Stimulated activated CD8-positive, alpha-beta memory T cell treated with anti-CD3 and anti-CD28 coated beads, Interleukin-7, amount 100 ng/mL, for 1 hour (primary cell): ENCODE data around the gene STK39.
"Not testable (repeated sequence)": the region's sequence is repeated elsewhere in the genome, so short reads cannot be mapped to it uniquely, and the experiment has no call there.

Experiments used
- DNase-seq, 2 donors: peaks; one replicate each; pipeline ENCODE4 v3.0.0-alpha.2; 2020; ENCODE audit warnings: low read depth in 2 of 2

STK39 gene

GRCh38 chr2:168090366-168091135 is 156.8 kb downstream of the STK39 start:
- DNase-seq, result no peak

GRCh38 chr2:168089200-168089599 is 158.2 kb downstream of the STK39 start:
- no peak for DNase-seq

- no peak for DNase-seq
These were observed 160.0 kb downstream of the STK39 start for GRCh38 chr2:168087401-168087800.

- no peak for DNase-seq
These were observed 160.5 kb downstream of the STK39 start for GRCh38 chr2:168086851-168087250.

GRCh38 chr2:168085801-168086361 is 161.5 kb downstream of the STK39 start:
- DNase-seq, result no peak

GRCh38 chr2:168084288-168084687 is 163.1 kb downstream of the STK39 start:
- no peak for DNase-seq

- not testable (repeated sequence) for DNase-seq
These were observed 165.9 kb downstream of the STK39 start for GRCh38 chr2:168081452-168081851.

GRCh38 chr2:168079236-168079635 is 168.2 kb downstream of the STK39 start:
- no peak for DNase-seq

GRCh38 chr2:168076731-168077130 is 170.7 kb downstream of the STK39 start:
- no peak for DNase-seq

- DNase-seq, result no peak
These were observed 171.9 kb downstream of the STK39 start for GRCh38 chr2:168075446-168075845.

- no peak for DNase-seq
These were observed 174.6 kb downstream of the STK39 start for GRCh38 chr2:168072626-168073303.

- DNase-seq, result no peak
These were observed 183.1 kb downstream of the STK39 start for GRCh38 chr2:168064011-168064998.

GRCh38 chr2:168062936-168063335 is 184.5 kb downstream of the STK39 start:
- no peak for DNase-seq

- no peak for DNase-seq
These were observed 185.3 kb downstream of the STK39 start for GRCh38 chr2:168062054-168062453.

GRCh38 chr2:168060986-168061750 is 186.2 kb downstream of the STK39 start:
- no peak for DNase-seq

- no peak for DNase-seq
These were observed 187.6 kb downstream of the STK39 start for GRCh38 chr2:168059758-168060157.

GRCh38 chr2:168058675-168059074 is 188.7 kb downstream of the STK39 start:
- DNase-seq, result no peak

- no peak for DNase-seq
These were observed 191.1 kb downstream of the STK39 start for GRCh38 chr2:168056242-168056787.

- no peak for DNase-seq
These were observed 192.7 kb downstream of the STK39 start for GRCh38 chr2:168054657-168055056.

GRCh38 chr2:168053676-168054075 is 193.7 kb downstream of the STK39 start:
- no peak for DNase-seq

GRCh38 chr2:168052773-168053172 is 194.6 kb downstream of the STK39 start:
- DNase-seq, result no peak
